ENCODE data around the gene NTM. TPM values are rescaled to one million over a fixed set of nuclear protein-coding genes. Genes with fewer than 3 reads are reported as not detected.

Gene NTM
- polyA plus RNA-seq, 1 donor (not counting 4 experiments of a cell fraction or from before 2014, with no cell fraction given), result 47.9 TPM

GRCh38 chr11:132196928-132197327 lies 826.5 kb downstream of the NTM start:
- Histone ChIP-seq H3K9me1 (ENCODE audit: control insufficient read depth, extremely low read depth, insufficient read depth, low read length) (no peaks in the 10 kb centered on the region), H3K9ac (ENCODE audit: control insufficient read depth, extremely low read depth, insufficient read depth, low read length) (no peak overlapping the region), H3K9me3 (ENCODE audit: control insufficient read depth, low read depth, low read length) (no peaks in the 10 kb centered on the region), H3K27me3 (ENCODE audit: control insufficient read depth, extremely low read depth, insufficient read depth, low read length) (no peaks in the 10 kb centered on the region), H3K79me2 (ENCODE audit: control insufficient read depth, insufficient read depth, low read length) (no peaks in the 10 kb centered on the region), H4K20me1 (ENCODE audit: control insufficient read depth, extremely low read depth, insufficient read depth, low read length) (no peaks in the 10 kb centered on the region), H3K4me3 (ENCODE audit: control insufficient read depth in 2 of 3, extremely low read depth in 1 of 3, insufficient read depth in 2 of 3, low read depth in 1 of 3, low read length in 3 of 3) (no peak overlapping the region), H2AFZ (ENCODE audit: control insufficient read depth, low read length) (no peak overlapping the region), H3K27ac (ENCODE audit: control insufficient read depth, insufficient read depth, low read length) (no peak overlapping the region), H3K4me2 (ENCODE audit: control insufficient read depth, extremely low read depth, insufficient read depth, low read depth, low read length) (no peak overlapping the region), H3K36me3 (ENCODE audit: control insufficient read depth in 2 of 2, extremely low read depth in 1 of 2, insufficient read depth in 2 of 2, low read length in 2 of 2) (no peaks in the 10 kb centered on the region), H3K4me1 (ENCODE audit: control insufficient read depth, extremely low read depth, insufficient read depth, low read length) (no peaks in the 10 kb centered on the region)
- DNase-seq (ENCODE audit: low read depth, low spot score), result no peak
- FAIRE-seq, result no peak
- dilution Hi-C loops (cut with MboI; ENCODE audit: extremely low pct_ligation_motif_present, low sequenced_read_pairs), result no loop called here
- no peak for TF ChIP-seq CTCF (optimal IDR thresholded peaks at IDR 0.05 in 1 of 3, IDR thresholded peaks at IDR 0.05 in 1 of 3, conservative IDR thresholded peaks at IDR 0.05 in 1 of 3; ENCODE audit: extremely low read depth in 1 of 3, insufficient read depth in 2 of 3, low read length in 3 of 3)
- no peak for TF ChIP-seq EZH2 (IDR thresholded peaks at IDR 0.05; ENCODE audit: low read length)

- H3K27me3 ChIP-seq (ENCODE audit: control insufficient read depth, extremely low read depth, insufficient read depth, low read length), result no peaks in the 10 kb centered on the region
- no peak overlapping the region for H2AFZ ChIP-seq (ENCODE audit: control insufficient read depth, low read length)
- no peak overlapping the region for H3K27ac ChIP-seq (ENCODE audit: control insufficient read depth, insufficient read depth, low read length)
- DNase-seq (ENCODE audit: low read depth, low spot score), result no peak
- no peaks in the 10 kb centered on the region for H3K36me3 ChIP-seq (ENCODE audit: control insufficient read depth in 2 of 2, extremely low read depth in 1 of 2, insufficient read depth in 2 of 2, low read length in 2 of 2)
- no peaks in the 10 kb centered on the region for H3K4me1 ChIP-seq (ENCODE audit: control insufficient read depth, extremely low read depth, insufficient read depth, low read length)
- dilution Hi-C loops (cut with MboI; ENCODE audit: extremely low pct_ligation_motif_present, low sequenced_read_pairs), result no loop called here
- H4K20me1 ChIP-seq (ENCODE audit: control insufficient read depth, extremely low read depth, insufficient read depth, low read length), result no peaks in the 10 kb centered on the region
- TF ChIP-seq CTCF (optimal IDR thresholded peaks at IDR 0.05 in 1 of 3, IDR thresholded peaks at IDR 0.05 in 1 of 3, conservative IDR thresholded peaks at IDR 0.05 in 1 of 3; ENCODE audit: extremely low read depth in 1 of 3, insufficient read depth in 2 of 3, low read length in 3 of 3) (no peak), EZH2 (IDR thresholded peaks at IDR 0.05; ENCODE audit: low read length) (no peak)
- H3K9ac ChIP-seq (ENCODE audit: control insufficient read depth, extremely low read depth, insufficient read depth, low read length), result no peak overlapping the region
- H3K9me1 ChIP-seq (ENCODE audit: control insufficient read depth, extremely low read depth, insufficient read depth, low read length), result no peaks in the 10 kb centered on the region
- no peak overlapping the region for H3K4me2 ChIP-seq (ENCODE audit: control insufficient read depth, extremely low read depth, insufficient read depth, low read depth, low read length)
- no peak for FAIRE-seq
- H3K4me3 ChIP-seq (ENCODE audit: control insufficient read depth in 2 of 3, extremely low read depth in 1 of 3, insufficient read depth in 2 of 3, low read depth in 1 of 3, low read length in 3 of 3), result no peak overlapping the region
- H3K9me3 ChIP-seq (ENCODE audit: control insufficient read depth, low read depth, low read length), result no peaks in the 10 kb centered on the region
- H3K79me2 ChIP-seq (ENCODE audit: control insufficient read depth, insufficient read depth, low read length), result no peaks in the 10 kb centered on the region
Measured at GRCh38 chr11:132200353-132200936, 830.0 kb downstream of the NTM start.
